Measurements from ENCODE around the gene RIC1.

DNA sequence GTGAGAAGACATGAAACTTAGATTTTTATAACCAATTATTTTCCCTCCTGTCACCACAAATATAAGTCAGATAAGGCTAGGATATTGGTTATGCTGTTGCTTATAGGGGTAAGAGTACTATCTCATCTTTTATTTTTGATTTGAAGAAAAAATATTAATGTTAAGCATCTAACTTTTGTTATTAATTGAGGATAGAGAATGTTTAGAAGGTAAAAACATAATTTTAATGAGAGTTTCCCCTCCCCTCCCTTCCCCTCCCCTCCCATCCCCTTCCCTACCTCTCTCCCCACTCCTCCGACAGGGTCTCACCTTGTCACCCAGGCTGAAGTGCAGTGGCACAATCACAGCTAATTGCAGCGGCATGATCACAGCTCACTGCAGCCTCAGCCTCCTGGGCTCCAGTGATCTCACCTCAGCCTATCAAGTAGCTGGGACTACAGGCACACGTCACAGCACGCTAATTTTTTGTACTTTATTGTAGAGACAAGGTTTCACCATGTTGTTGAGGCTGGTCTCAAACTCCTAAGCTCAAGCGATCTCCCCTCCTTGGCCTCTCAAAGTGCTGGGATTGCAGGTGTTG is 86.7 kb downstream of the RIC1 start:
- TF ChIP-seq POLR2A (IDR thresholded peaks at IDR 0.05; ENCODE audit: borderline replicate concordance, extremely low read depth, insufficient read depth, insufficient read length) (no peak), CTCF (IDR thresholded peaks at IDR 0.05 in 2 of 3, conservative IDR thresholded peaks at IDR 0.05 in 1 of 3; ENCODE audit: borderline replicate concordance in 1 of 3, insufficient read depth in 1 of 3, low read depth in 2 of 3, low read length in 2 of 3) (no peak), EZH2phosphoT487 (IDR thresholded peaks at IDR 0.05; ENCODE audit: borderline replicate concordance) (no peak), ZBTB33 (IDR thresholded peaks at IDR 0.05; ENCODE audit: extremely low read depth, insufficient replicate concordance, low read length) (no peak), SIN3A (IDR thresholded peaks at IDR 0.05; ENCODE audit: low read depth) (no peak), EZH2 (IDR thresholded peaks at IDR 0.05) (no peak)
- TF ChIP-seq, protein P1, sequence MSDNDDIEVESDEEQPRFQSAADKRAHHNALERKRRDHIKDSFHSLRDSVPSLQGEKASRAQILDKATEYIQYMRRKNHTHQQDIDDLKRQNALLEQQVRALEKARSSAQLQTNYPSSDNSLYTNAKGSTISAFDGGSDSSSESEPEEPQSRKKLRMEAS (IDR thresholded peaks at IDR 0.05) = no peak

Data from HCT116 (cell line).